Stimulated activated CD8-positive, alpha-beta memory T cell treated with anti-CD3 and anti-CD28 coated beads, Interleukin-7, amount 100 ng/mL, for 24 hours (primary cell): Measurements from ENCODE around the gene ZNHIT6.
"Not testable (repeated sequence)": the region's sequence is repeated elsewhere in the genome, so short reads cannot be mapped to it uniquely, and the experiment has no call there.

Experiments used
- DNase-seq: peaks from one replicate; pipeline ENCODE4 v3.0.0-alpha.2; 2020; ENCODE audit warnings: low read depth

The ZNHIT6 gene

GRCh38 chr1:85707990-85708828 lies at the start of gene ZNHIT6:
Gene ZNHIT6, minus strand, starts transcription at chr1:85708433. Its CDS starts 149 bp downstream, at chr1:85708284.
- DNase-seq = peak; percentile 59

GRCh38 chr1:85756864-85757263 lies 48.6 kb upstream of the ZNHIT6 start:
- DNase-seq = no peak

- DNase-seq = no peak
Measured at GRCh38 chr1:85748120-85748519, 39.9 kb upstream of the ZNHIT6 start.

- no peak for DNase-seq
Measured at GRCh38 chr1:85746777-85747176, 38.5 kb upstream of the ZNHIT6 start.

GRCh38 chr1:85743814-85744213 lies 35.6 kb upstream of the ZNHIT6 start:
- DNase-seq = no peak

GRCh38 chr1:85734931-85735330 lies 26.7 kb upstream of the ZNHIT6 start:
- DNase-seq = no peak

- no peak for DNase-seq
Measured at GRCh38 chr1:85718678-85719340, 10.6 kb upstream of the ZNHIT6 start.

GRCh38 chr1:85714418-85715114 lies 6.3 kb upstream of the ZNHIT6 start:
- DNase-seq = not testable (repeated sequence)

GRCh38 chr1:85708829-85709227 lies 595 bp upstream of the ZNHIT6 start:
- no peak for DNase-seq

- no peak for DNase-seq
Measured at GRCh38 chr1:85707267-85707989, 805 bp downstream of the ZNHIT6 start.

GRCh38 chr1:85705940-85706339 lies 2.3 kb downstream of the ZNHIT6 start:
- no peak for DNase-seq

- no peak for DNase-seq
Measured at GRCh38 chr1:85700422-85700821, 7.8 kb downstream of the ZNHIT6 start.

GRCh38 chr1:85697895-85698294 lies 10.3 kb downstream of the ZNHIT6 start:
- no peak for DNase-seq

GRCh38 chr1:85692730-85693314 lies 15.4 kb downstream of the ZNHIT6 start:
- no peak for DNase-seq

- DNase-seq = no peak
Measured at GRCh38 chr1:85689775-85690404, 18.3 kb downstream of the ZNHIT6 start.

GRCh38 chr1:85683292-85684025 lies 24.8 kb downstream of the ZNHIT6 start:
- no peak for DNase-seq

- no peak for DNase-seq
Measured at GRCh38 chr1:85681087-85681486, 27.1 kb downstream of the ZNHIT6 start.

- no peak for DNase-seq
Measured at GRCh38 chr1:85678193-85678592, 30.0 kb downstream of the ZNHIT6 start.

GRCh38 chr1:85677656-85678055 lies 30.6 kb downstream of the ZNHIT6 start:
- no peak for DNase-seq

- no peak for DNase-seq
Measured at GRCh38 chr1:85672031-85672660, 36.1 kb downstream of the ZNHIT6 start.
